GM21390 (cell line): ENCODE measurements around the gene THAP3.

ENCODE experiments used
- ATAC-seq: cut with Tn5 transposase; IDR thresholded peaks from one replicate; pipeline ENCODE4 v1.9.1; 2021; ENCODE audit not compliant: unreplicated experiment

THAP3 gene

DNA sequence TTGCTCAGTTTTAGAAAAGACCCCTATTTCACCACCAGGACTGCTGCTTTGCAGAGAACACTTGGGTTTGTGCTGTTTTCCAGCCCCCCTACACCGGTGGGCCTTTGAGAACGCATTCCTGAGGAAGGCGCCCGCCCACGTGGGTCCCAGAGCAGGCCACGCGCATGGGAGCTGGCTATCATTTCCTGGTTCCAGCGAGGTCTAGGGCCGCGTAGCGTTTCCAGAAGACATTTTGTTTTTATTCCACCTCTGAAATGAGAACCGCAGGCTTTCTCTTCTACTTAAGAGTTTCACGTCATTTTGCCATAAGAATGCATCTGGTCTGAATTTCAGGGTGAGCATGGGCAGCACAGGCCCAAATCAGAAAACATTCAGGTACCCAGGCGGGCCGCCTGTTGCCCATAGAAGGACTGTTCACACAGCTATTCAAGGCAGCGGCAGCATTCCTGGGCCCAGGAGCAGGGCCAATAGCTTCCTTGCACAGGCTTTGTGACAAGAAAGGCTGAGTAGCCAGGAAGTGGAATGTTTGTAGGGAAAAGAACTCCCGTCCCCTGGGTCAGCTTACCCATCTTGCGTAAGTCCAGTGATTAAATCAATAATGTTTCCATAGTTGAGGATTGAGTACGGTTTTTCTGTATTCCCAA lies 20.6 kb upstream of the THAP3 start:
- ATAC-seq, result no peak

DNA sequence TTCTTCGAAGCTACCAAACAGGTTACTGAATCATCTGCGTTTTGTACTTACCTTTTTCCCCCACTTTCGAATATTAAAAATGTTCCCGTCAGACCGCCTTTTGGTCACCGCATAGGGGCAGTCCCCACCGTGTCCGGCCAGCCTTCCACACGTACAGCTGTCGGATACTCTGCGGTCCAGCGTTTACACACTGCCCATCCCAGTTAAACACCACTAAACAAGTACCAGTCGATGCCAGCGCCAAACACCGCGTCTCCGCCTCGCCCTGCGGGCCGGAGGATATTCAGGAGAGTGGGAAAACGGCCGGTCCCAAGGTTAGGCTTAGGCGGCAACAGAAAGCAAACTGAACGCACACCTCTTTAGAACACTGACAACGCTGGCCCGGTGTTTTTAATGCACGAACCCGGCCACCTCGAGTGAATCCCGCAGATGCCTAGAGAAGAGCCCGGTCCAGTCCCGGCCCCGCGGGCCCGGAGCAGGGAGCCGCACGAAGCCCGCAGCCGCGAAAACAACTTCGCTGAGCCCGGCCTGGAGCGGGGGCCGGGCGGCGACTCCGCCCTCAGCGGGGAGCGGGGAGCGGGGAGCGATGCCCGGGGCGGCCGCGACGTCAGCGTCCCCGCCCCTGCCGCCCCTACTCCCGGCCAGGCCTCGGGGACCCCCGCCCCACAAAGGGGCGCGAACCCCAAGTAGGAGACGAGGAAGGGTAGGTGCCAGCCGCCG lies 11.9 kb upstream of the THAP3 start:
- peak; percentile 35 for ATAC-seq

DNA sequence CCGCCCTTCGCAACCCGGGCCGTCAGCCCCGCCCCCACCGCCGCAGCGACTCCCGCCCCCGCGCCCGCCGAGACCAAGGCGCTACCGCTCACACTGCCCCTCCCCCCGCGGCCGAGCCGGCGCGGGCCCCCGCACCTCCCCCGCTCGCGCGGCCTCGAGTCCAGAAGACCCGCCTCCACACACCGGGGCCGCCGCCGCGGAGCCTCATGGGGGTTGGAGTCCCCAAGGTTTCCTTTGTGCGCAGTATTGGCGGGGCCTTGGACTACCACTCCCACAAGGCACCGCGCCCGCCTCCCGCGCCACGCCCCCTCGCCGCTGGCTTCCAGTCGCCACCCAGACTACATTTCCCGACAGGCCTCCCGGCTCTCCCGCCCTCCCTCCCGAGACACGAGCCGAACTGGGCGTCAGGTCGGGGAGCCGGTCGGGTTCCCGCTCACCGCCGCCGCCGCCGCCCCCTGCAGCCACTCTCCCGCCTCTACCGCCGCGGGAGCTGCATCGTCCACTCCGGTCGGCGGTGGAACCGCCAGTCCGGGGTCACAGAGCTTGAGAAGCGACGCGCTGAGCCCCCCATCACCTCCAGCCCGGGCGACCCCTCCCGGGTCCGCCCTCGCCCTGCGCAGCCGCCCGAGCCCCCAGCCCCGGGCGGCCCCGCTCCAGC lies 11.2 kb upstream of the THAP3 start, which contains the start of gene PHF13:
Gene PHF13 (plus strand): TSS at position 371 of the 658 bp plus-strand sequence. CDS start 336 bp downstream, outside the sequence.
- peak; percentile 89 for ATAC-seq

DNA sequence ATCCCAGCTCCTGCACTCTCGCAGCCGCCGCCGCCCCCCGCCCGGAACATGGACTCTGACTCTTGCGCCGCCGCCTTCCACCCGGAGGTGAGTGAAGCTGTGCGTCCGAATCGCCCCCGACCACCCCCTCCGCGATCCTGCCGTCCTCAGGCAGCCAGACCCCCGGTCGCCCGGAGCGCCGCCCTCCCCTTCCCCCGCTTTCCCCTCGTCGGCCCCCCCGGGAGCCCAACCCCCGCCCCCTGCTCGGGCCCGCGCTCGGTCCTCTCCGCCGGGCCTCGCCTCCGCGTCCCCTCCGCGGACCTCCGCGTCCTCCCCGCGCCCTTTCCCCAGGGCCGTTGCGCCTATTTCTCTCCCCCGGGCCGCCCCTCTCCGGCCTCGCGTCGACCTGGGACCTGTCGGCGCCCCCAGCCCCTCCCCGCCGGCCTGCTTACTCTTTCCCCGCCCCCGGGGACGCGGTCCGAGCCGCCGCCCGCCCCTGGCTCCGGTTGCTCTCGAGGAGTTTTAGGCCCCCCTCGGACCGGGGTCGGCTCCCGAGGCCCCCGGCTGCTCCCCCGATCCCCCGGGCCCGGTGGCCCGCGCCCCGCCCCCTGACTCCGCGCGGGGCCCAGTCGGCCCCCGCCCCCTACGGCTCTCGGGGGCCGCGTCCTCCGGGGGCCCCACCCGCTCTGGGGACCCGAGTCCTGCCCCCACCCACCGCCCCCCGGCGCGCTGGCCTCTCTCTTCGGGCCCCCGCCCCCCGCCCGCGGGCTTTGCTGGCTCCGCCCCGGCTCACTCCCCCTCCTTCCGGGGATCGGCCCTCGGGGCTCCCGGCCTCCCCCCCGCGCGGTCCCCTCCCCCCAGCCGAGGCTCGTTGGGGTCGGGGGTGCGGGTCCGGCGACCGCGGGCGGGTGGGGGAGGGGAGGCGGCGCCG lies 10.4 kb upstream of the THAP3 start:
- no peak for ATAC-seq

DNA sequence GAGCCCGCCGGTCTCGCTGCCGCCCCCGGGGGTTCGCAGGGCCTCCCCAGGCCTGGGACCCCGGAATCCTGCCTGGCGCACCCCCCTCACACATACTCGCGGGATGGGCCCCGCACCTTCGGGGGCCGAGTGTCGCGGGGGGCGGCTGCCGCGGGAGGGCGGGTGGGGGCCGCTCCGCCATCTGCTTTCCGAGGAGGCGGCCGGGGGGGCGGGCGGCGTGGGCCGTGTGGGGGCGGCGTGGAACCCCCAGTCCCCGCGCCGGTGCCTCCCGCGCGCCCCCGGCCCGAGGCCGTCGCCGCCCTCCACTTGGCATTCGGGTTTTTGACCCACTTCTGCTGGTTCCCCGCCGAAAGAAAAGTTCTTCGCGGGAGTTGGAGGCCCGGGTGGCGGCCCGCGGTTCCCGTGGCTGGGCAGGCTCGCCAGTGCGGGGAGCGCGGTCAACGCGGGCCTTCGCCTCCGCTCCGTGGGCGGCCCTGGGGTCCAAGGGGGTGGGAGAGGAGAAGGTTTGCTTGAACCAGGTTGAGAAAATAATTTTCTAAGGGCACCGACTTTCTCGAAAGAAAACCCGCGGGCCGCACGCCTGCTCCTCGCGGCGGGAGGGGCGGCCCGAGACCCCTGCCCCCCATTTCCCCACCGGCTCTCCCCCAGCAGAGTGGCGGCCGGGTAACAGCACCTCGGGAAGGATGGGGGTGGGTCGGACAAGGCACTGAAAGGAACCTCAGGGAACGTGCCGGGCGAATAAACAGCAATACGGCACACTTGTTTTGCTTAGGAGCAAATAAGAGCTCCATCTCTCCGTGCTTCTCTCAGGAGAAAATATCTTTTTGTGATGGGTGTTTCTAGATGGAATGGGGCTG lies 9.5 kb upstream of the THAP3 start:
- no peak for ATAC-seq

DNA sequence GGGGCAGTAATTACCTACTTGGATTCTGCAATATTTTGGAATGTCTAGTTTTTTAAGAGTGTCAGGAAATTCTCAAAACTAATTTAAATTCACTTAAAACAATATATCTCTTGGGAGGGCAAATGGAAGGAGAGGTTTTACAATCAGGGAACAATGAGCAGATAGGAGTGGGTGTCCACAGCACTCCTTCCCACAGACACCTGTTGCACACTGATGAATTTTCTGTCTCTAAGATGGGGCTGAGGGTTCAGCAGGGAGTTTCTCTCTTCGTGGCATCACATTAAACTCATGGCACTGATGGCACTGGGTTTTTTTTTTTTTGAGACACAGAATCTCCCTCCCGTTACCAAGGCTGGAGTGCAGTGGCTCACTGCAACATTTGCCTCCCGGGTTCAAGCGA lies 5.6 kb upstream of the THAP3 start:
- no peak for ATAC-seq

DNA sequence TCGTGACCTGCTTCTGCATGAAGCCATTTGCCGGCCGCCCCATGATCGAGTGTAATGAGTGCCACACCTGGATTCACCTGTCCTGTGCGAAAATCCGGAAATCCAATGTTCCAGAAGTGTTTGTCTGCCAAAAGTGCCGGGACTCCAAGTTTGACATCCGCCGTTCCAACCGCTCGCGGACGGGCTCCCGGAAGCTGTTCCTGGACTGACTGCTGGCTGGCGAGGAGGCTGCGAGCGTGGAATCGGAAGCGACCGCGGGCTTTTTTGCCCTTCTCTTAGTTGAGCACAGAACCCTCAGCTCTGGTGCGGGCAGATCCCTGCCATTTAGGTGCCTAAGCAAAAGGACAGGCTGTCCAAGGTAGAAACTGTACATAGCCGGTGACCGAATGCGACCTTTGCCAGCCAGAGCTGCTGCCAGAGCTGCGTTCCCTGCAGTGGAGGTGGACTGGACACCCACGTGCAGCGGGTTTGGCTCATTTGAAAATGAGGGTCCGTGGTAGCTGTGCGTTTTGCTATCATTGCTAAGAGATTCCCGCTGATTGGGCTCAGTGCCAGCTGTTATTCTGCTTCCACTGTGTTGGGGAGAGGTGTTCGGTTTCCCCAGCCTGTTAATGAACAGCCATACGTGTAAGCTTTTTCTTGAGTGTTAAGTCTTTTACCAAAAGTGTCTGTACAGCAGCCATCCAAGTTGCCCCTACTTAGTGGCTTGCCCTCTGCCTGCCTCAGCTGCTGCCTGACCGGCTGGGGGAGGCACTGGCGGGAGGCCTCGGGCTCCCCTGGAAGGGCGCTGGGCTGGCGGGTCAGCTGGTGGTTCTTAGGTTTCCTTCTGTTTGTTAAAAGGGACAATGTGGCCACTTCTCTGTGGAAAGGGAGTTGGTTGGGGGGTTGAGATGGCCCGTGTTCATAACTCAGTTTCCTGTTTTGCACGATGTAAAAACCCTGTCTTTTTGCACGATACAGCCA lies 3.0 kb upstream of the THAP3 start:
- no peak for ATAC-seq

DNA sequence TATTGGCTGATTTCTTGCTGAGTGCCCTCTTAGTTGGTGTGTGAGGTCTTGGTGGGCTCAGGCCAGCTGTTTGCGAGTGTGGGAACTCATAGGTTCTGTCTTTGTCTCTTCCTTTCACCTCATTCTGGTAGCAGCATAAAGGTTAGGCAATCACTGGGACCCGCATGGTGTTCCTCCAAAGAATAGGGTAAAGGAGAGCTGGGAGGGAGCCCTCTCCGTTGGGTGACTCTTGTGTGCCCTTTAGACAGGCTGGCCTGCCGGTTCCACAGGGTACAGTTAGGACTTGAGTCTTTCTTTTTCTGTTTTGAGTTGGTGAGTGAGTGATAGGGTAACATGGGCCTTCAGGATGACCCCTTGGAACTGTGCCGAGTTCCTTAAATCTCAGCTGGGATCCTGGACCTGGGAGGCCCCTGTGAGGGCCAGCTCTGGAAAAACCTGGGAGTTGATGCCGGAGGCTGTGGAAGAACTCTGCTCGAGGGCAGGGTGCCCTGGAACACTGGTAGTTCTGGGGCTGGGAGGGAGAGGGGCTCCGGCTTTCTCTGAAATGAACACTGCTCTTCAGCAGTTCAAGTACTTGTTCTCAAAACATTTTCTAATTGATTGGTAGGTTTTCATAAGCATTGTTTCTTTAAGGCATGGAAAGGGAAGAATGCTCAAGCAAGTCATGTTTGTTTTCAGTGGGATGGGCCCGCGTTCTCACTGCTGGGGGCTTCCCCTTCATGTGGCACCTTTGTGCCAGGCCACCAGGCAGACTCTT lies 2.1 kb upstream of the THAP3 start:
- no peak for ATAC-seq

DNA sequence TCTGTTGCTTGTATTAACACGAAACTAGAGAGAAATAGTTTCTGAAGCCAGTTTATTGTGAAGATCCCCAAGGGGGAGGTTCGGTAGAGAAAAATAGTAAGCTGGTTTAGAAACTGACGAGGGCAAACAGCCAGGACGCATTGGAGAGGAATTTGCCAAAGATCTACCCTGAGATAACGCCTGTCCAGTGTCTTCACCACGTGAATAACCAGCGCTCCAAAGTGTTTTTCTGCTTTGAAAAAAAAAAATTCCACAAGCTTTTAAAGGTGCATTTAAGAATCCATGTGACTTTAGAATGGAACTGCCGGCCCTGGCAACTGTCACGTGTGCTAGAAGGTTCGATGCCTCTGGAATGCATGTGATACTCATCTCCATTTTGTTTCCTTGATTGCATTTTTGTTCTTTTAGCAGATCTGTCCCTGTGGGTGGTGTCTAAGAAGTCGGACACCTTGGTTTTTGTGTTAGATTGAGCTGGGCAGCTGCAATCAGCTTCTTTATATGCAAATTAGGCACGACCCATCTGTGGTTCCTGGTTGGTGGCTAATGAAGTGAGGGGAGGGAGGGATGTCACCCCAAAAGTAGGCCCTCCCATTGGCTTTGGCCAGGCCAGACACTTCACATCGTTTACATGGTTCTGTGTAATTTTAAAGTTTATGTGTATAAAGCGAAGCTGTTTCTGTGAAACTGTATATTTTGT lies 1.3 kb upstream of the THAP3 start:
- no peak for ATAC-seq

DNA sequence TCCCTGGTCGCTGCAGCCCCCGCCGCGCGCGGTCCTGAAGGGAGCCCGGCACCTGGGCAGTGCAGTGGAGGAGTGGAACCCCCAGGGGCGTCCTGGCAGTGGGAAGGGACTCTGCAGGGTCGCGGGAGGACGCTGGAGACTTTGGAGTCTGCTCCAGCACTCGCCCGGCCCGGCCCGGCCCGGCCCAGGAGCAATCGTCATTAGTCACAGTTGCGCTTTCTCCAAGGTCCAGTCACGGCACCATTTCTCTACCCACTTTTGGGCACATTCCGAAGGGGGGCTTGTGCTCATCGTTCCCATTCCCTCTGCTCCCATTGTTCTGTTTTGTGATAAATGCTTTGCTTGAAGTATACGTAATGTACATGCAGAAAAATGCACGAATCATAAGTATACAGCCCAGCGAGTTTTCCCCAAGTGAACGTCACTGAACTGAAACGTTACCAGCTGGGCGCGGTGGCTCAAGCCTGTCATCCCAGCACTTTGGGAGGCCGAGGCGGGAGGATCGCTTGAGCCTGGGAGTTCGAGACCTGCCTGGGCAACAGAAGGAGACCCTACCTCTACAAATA lies 999 bp downstream of the THAP3 start:
- no peak for ATAC-seq

DNA sequence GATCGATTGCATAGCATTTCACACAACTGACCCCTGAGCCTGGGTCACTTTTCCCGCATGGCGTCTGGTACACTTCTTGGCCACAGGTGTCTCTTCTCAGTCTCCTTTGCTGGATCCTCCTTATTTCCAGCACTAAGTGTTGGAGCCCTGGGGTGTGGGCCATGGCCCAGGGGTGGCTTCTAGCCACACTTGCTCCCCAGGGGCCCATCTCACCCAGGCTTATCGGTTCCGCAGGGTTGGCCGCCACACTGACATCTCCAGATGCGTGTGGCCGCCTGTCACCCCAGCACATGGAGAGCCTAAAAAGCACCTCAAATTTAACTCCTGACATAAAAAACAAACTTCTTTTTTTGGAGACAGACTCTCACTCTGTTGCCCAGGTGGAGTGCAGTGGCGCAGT lies 2.4 kb downstream of the THAP3 start:
- ATAC-seq, result no peak

DNA sequence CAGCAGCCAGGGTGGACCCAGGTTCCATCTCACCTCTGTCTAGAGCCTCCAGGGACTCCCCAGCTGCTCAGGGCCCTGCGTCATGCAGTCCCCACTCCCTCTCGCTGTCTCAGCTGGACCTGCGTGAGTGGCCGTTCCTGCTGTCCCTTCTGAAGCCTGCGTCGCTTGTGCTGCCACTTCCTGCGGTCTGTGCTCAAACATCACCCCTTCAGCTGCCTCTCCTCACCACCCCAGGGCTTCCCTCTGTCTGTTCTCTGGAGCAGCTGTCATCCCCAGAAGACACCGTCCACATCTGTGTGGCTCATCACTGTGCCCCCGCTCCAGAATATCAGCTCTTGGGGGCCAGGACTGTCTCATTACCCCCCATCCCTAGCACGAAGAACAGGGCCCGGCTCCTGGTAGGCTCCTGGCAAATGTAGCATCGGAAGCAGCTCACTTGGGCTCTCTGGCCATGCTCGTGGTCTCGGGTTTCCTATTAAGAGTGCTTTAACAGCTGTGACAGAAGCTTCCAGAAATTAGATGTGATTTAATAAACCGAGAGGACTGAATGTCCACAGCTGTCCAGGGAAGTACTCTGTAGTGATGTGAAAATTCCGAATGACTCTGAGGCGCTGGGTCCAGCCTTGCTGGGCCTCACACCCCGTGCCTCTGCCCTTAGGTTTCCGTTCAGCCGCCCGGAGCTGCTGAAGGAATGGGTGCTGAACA lies 3.3 kb downstream of the THAP3 start:
- no peak for ATAC-seq

DNA sequence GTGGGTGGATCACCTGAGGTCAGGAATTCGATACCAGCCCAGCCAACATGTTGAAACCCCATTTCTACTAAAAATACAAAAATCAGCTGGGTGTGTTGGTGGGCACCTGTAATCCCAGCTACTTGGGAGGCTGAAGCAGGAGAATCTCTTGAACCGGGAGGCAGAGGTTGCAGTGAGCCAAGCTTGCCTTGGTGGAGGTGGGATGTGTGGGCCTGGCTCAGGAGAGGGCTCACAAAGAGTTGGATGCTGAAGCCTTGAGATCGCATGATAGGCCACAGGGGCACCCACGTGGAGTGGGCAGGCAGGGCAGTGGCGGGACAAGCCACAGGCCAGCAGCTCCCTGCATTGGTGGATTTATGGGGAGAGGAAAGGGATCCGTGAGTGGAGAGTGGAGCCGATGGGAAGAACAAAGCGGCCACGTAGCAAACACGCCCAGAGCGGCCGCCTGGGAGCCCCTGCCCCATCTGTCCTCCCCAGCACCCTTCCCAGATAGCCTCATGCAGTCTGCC lies 4.4 kb downstream of the THAP3 start:
- ATAC-seq, result no peak

DNA sequence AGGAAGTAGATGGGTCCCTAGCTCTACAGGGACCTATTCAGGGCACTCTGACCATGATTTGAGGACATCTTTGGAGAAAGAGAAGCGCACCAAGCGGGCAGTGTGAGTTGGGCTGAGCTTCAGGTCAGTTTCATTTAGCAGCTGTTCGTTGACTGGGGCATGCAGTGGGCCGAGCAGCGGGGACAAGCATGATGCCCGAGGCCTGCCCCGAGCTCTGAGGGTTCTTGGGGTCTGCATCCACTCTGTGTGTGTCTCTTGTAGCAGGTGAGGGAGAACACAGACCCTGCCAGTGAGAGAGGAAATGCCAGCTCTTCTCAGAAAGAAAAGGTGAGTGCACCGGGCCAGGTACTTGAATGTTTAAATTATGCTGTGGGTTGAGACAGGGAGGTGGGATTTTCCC lies 5.4 kb downstream of the THAP3 start:
- ATAC-seq, result no peak

DNA sequence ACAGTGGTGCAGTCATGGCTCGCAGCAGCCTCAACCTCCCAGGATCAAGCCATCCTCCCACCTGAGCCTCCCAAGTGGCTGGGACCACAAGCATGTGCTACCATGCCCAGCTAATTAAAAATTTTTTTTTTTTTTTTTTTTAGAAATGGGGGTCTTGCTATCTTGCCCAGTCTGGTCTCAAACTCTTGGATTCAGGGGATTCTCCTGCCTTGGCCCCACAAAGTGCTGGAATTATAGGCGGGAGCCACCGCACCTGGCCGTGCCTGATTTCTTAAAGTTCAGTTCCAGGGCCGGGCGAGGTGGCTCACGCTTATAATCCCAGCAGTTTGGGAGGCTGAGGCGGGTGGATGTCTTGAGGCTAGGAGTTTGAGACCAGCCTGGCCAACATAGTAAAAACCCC lies 6.4 kb downstream of the THAP3 start:
- ATAC-seq, result no peak
